CD4-positive, alpha-beta T cell treated with Interleukin-6 at 100 ng/mL for 8 hours (primary cell): ENCODE data around the gene NUDT15.
"Not testable (repeated sequence)": the region's sequence is repeated elsewhere in the genome, so short reads cannot be mapped to it uniquely, and the experiment has no call there.

Experiments
- DNase-seq: peaks from one replicate; pipeline ENCODE4 v3.0.0-alpha.2; 2020; ENCODE audit warnings: mixed read lengths, low spot score

NUDT15 gene

GRCh38 chr13:48037346-48038173 lies at the start of gene NUDT15:
TSS of gene NUDT15 (plus strand) at chr13:48037726. CDS start at chr13:48037747, 21 bp downstream.
- peak; percentile 93 for DNase-seq

- no peak for DNase-seq
Measured at GRCh38 chr13:47990427-47990826, 47.1 kb upstream of the NUDT15 start.

- no peak for DNase-seq
Measured at GRCh38 chr13:47990920-47991466, 46.5 kb upstream of the NUDT15 start.

- no peak for DNase-seq
Measured at GRCh38 chr13:47991859-47992258, 45.7 kb upstream of the NUDT15 start.

GRCh38 chr13:47997384-47997783 lies 40.1 kb upstream of the NUDT15 start:
- no peak for DNase-seq

- DNase-seq: no peak
Measured at GRCh38 chr13:47999973-48000372, 37.6 kb upstream of the NUDT15 start.

GRCh38 chr13:48000559-48001113 lies 36.9 kb upstream of the NUDT15 start:
- no peak for DNase-seq

GRCh38 chr13:48001114-48001881 lies 36.2 kb upstream of the NUDT15 start, which contains the start of gene SUCLA2:
TSS of gene SUCLA2 (minus strand) at chr13:48001273. CDS start at chr13:48001269, 4 bp downstream.
- DNase-seq: peak; percentile 88

- not testable (repeated sequence) for DNase-seq
Measured at GRCh38 chr13:48001999-48002398, 35.5 kb upstream of the NUDT15 start.

- DNase-seq: no peak
Measured at GRCh38 chr13:48004201-48004600, 33.3 kb upstream of the NUDT15 start.

GRCh38 chr13:48006396-48006795 lies 31.1 kb upstream of the NUDT15 start:
- DNase-seq: no peak

GRCh38 chr13:48009284-48009683 lies 28.2 kb upstream of the NUDT15 start:
- DNase-seq: no peak

- no peak for DNase-seq
Measured at GRCh38 chr13:48010698-48011097, 26.8 kb upstream of the NUDT15 start.

GRCh38 chr13:48012668-48013067 lies 24.9 kb upstream of the NUDT15 start:
- DNase-seq: no peak

GRCh38 chr13:48014359-48014758 lies 23.2 kb upstream of the NUDT15 start:
- DNase-seq: no peak

- no peak for DNase-seq
Measured at GRCh38 chr13:48018637-48019036, 18.9 kb upstream of the NUDT15 start.

GRCh38 chr13:48019796-48020195 lies 17.7 kb upstream of the NUDT15 start:
- DNase-seq: no peak

GRCh38 chr13:48028066-48028465 lies 9.5 kb upstream of the NUDT15 start:
- DNase-seq: no peak

GRCh38 chr13:48029859-48030258 lies 7.7 kb upstream of the NUDT15 start:
- no peak for DNase-seq

- DNase-seq: no peak
Measured at GRCh38 chr13:48038761-48039160, 1.2 kb downstream of the NUDT15 start.

GRCh38 chr13:48040049-48040448 lies 2.5 kb downstream of the NUDT15 start:
- no peak for DNase-seq

GRCh38 chr13:48040896-48041295 lies 3.4 kb downstream of the NUDT15 start:
- no peak for DNase-seq
